ENCODE data around the gene RNF148. TPM values are rescaled to one million over a fixed set of nuclear protein-coding genes. Genes with fewer than 3 reads are reported as not detected.

Gene RNF148
- total RNA-seq, 2 experiments from 2014 or later: not detected

GRCh38 chr7:122709930-122710646 lies 7.4 kb upstream of the RNF148 start:
- intact Hi-C loops (cut with DNase I, micrococcal nuclease): no loop called here
- no peak for DNase-seq
- Histone ChIP-seq H3K27ac (ENCODE audit: low read depth in 1 of 2, low read length in 2 of 2) (no peak overlapping the region), H3K27me3 (ENCODE audit: control insufficient read depth in 1 of 2, insufficient read depth in 2 of 2, low read length in 2 of 2) (no peaks in the 10 kb centered on the region), H3K9me3 (ENCODE audit: control insufficient read depth in 1 of 2, insufficient read depth in 1 of 2, low read length in 2 of 2) (no peaks in the 10 kb centered on the region), H3K36me3 (ENCODE audit: insufficient read depth, low read length) (no peaks in the 10 kb centered on the region), H3K4me3 (ENCODE audit: low read length) (no peak overlapping the region), H3K4me1 (ENCODE audit: insufficient read depth, low read length) (no peaks in the 10 kb centered on the region)
- H3K9me3 Mint-ChIP-seq: peaks cover 1% of the 10 kb centered on the region
- ChIA-PET POLR2A (no interaction called here), CTCF (no interaction called here)
- no peak overlapping the region for H3K27ac Mint-ChIP-seq
- no peak for ATAC-seq (ENCODE audit: poor library complexity)
- H3K4me1 Mint-ChIP-seq (ENCODE audit: low read depth): no peaks in the 10 kb centered on the region
- H3K27me3 Mint-ChIP-seq: no peaks in the 10 kb centered on the region
- no peaks in the 10 kb centered on the region for H3K36me3 Mint-ChIP-seq (ENCODE audit: low read depth)
- no peak overlapping the region for H3K4me3 Mint-ChIP-seq
- TF ChIP-seq, protein P1, sequence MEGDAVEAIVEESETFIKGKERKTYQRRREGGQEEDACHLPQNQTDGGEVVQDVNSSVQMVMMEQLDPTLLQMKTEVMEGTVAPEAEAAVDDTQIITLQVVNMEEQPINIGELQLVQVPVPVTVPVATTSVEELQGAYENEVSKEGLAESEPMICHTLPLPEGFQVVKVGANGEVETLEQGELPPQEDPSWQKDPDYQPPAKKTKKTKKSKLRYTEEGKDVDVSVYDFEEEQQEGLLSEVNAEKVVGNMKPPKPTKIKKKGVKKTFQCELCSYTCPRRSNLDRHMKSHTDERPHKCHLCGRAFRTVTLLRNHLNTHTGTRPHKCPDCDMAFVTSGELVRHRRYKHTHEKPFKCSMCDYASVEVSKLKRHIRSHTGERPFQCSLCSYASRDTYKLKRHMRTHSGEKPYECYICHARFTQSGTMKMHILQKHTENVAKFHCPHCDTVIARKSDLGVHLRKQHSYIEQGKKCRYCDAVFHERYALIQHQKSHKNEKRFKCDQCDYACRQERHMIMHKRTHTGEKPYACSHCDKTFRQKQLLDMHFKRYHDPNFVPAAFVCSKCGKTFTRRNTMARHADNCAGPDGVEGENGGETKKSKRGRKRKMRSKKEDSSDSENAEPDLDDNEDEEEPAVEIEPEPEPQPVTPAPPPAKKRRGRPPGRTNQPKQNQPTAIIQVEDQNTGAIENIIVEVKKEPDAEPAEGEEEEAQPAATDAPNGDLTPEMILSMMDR (IDR thresholded peaks at IDR 0.05): no peak

- TF ChIP-seq, protein P1 (IDR thresholded peaks at IDR 0.05): no peak
- no peak overlapping the region for H3K4me3 Mint-ChIP-seq
- H3K27me3 ChIP-seq (ENCODE audit: control insufficient read depth in 1 of 2, insufficient read depth in 2 of 2, low read length in 2 of 2): no peaks in the 10 kb centered on the region
These were observed 4.1 kb upstream of the RNF148 start for GRCh38 chr7:122706836-122707235.

GRCh38 chr7:122699017-122699416 lies 3.7 kb downstream of the RNF148 start, which contains the start of gene RNF133:
Gene RNF133, minus strand, starts transcription at chr7:122699117. Its CDS starts 199 bp downstream, at chr7:122698918.
- TF ChIP-seq, protein P1 (IDR thresholded peaks at IDR 0.05): no peak
- H3K4me3 Mint-ChIP-seq: no peak within 1 kb of the TSS
- H3K36me3 Mint-ChIP-seq (ENCODE audit: low read depth): no peaks in the 10 kb centered on the region
- H3K9me3 Mint-ChIP-seq: peaks cover 13% of the 10 kb centered on the region
- no peaks in the 10 kb centered on the region for H3K27me3 Mint-ChIP-seq
- CTCF ChIA-PET: no interaction called here
- DNase-seq: no peak
- H3K36me3 ChIP-seq (ENCODE audit: insufficient read depth, low read length): no peaks in the 10 kb centered on the region
- no peak within 1 kb of the TSS for H3K27ac ChIP-seq (ENCODE audit: low read depth in 1 of 2, low read length in 2 of 2)
- H3K4me1 ChIP-seq (ENCODE audit: insufficient read depth, low read length): no peaks in the 10 kb centered on the region
- no peak within 1 kb of the TSS for H3K27ac Mint-ChIP-seq
- intact Hi-C loops (cut with DNase I, micrococcal nuclease): no loop called here
- no peaks in the 10 kb centered on the region for H3K27me3 ChIP-seq (ENCODE audit: control insufficient read depth in 1 of 2, insufficient read depth in 2 of 2, low read length in 2 of 2)
- H3K4me3 ChIP-seq (ENCODE audit: low read length): no peak within 1 kb of the TSS
- H3K4me1 Mint-ChIP-seq (ENCODE audit: low read depth): no peaks in the 10 kb centered on the region
- ATAC-seq (ENCODE audit: poor library complexity): no peak
- POLR2A ChIA-PET: no interaction called here
- H3K9me3 ChIP-seq (ENCODE audit: control insufficient read depth in 1 of 2, insufficient read depth in 1 of 2, low read length in 2 of 2): no peaks in the 10 kb centered on the region

More at GRCh38 chr7:122706836-122707235, 4.1 kb upstream of the RNF148 start:
- H3K27ac Mint-ChIP-seq: no peak overlapping the region
- ChIA-PET POLR2A (no interaction called here), CTCF (no interaction called here)
- no peaks in the 10 kb centered on the region for H3K36me3 ChIP-seq (ENCODE audit: insufficient read depth, low read length)
- no peak overlapping the region for H3K27ac ChIP-seq (ENCODE audit: low read depth in 1 of 2, low read length in 2 of 2)
- intact Hi-C loops (cut with DNase I, micrococcal nuclease): no loop called here
- H3K4me1 ChIP-seq (ENCODE audit: insufficient read depth, low read length): no peaks in the 10 kb centered on the region
- H3K4me1 Mint-ChIP-seq (ENCODE audit: low read depth): no peaks in the 10 kb centered on the region
- no peak overlapping the region for H3K4me3 ChIP-seq (ENCODE audit: low read length)
- ATAC-seq (ENCODE audit: poor library complexity): no peak
- H3K9me3 Mint-ChIP-seq: peaks cover 6% of the 10 kb centered on the region
- no peaks in the 10 kb centered on the region for H3K36me3 Mint-ChIP-seq (ENCODE audit: low read depth)
- H3K27me3 Mint-ChIP-seq: no peaks in the 10 kb centered on the region
- DNase-seq: no peak
- no peaks in the 10 kb centered on the region for H3K9me3 ChIP-seq (ENCODE audit: control insufficient read depth in 1 of 2, insufficient read depth in 1 of 2, low read length in 2 of 2)

Measured in CD4-positive, alpha-beta T cell (primary cell).